DMS53 treated with DMSO at 0.1 percent for 48 hours (cell line): ENCODE results near the gene MAPKAP1.

Experiments
- DNase-seq: peaks from one replicate; lab custom pipeline; 2025; ENCODE audit not compliant: unreplicated experiment; lab: John Stamatoyannopoulos, UW

The MAPKAP1 gene

DNA sequence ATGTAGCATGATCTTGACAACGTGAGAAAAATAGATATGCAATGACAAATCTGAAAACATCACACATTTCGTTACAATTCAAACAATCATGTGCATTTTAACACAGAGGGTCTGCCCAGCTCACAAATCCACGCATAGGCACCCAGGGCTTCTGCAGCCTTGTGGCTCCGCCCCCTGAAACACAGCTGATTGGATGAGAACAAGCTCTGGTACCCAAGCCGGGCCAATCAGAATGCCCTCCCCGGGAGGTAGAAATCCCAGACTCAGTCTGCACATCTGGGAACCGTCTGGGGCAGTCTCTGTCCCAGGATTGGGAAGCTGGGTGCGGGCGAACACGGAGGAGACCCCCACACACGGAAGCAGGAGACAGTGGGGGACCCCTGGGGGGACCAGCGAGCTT lies 307.8 kb downstream of the MAPKAP1 start:
- DNase-seq, result no peak

DNA sequence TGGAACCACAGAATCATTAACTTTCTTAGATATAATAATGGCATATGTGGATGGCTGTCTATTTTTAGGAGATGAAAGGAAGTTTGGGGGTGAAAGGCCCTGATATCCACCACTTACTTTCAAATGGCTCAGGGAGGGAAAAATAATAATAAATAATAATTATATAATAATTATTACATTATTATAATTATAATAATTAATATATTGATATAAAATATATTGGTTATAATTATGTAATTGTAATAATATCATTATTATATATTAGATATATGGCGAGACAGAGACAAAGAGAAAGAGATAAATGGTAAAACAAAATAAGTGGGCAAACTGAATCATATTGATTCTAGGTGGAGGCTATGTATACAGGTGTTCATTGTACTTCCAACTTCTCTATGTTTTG lies 308.8 kb downstream of the MAPKAP1 start:
- no peak for DNase-seq

GRCh38 chr9:125397736-125398135 lies 309.3 kb downstream of the MAPKAP1 start:
- DNase-seq, result no peak

DNA sequence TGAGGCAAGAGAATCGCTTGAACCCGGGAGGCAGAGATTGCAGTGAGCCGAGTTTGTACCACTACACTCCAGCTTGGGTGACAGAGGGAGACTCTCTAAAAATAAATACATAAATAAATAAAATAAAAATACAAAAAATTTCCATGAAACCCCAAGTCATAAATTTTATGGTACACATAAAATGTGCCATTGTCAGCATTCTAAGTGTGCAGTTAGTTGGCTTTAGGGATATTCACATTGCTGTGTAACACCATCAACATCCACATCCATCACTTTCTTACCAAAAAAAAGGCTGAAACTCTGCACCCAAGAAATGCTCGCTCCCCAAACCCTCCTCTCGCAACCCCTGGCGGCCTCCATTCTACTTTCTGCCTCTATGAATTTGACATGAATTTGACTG lies 310.2 kb downstream of the MAPKAP1 start:
- no peak for DNase-seq

- no peak for DNase-seq
Measured at GRCh38 chr9:125393426-125393825, 313.6 kb downstream of the MAPKAP1 start.

- DNase-seq, result no peak
Measured at GRCh38 chr9:125391704-125392103, 315.3 kb downstream of the MAPKAP1 start.

DNA sequence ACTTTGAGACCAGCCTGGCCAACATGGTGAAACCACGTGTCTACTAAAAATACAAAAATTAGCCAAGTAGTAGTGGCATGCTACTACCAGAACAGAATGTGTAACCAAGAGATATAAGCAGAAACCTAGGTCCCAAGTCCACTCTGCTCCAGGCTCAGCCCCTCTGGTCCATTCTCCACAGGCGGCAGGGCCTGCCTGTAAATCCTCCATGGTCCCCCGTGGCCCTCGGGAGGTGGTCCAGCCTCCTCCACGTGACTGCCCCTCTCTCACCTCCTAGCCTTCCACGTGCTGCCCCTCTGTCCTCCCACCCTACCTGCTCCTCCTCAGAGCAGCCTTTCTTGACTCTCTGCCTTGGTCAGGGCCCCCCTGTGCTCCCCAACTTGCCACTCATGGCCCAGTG lies 318.0 kb downstream of the MAPKAP1 start:
- no peak for DNase-seq

- DNase-seq, result no peak
Measured at GRCh38 chr9:125387861-125388524, 319.0 kb downstream of the MAPKAP1 start.
